Fibroblast of pulmonary artery (primary cell): Measurements from ENCODE around the gene SMARCB1.

Experiments
- DNase-seq: peaks from one replicate; pipeline ENCODE4 v3.0.0-alpha.2; 2010; ENCODE audit warnings: low read depth
- H3K4me3 ChIP-seq: replicated peaks from 2 replicates; pipeline ENCODE4 v1.5.1; 2011; ENCODE audit warnings: low read depth, mild to moderate bottlenecking, control low read depth, low read length, moderate library complexity
- CTCF ChIP-seq: IDR thresholded peaks from 2 replicates; pipeline ENCODE4 v1.5.1; 2011; ENCODE audit warnings: mild to moderate bottlenecking, control low read depth, low read length, inconsistent platforms; ENCODE audit errors: missing control alignments

Gene SMARCB1

DNA sequence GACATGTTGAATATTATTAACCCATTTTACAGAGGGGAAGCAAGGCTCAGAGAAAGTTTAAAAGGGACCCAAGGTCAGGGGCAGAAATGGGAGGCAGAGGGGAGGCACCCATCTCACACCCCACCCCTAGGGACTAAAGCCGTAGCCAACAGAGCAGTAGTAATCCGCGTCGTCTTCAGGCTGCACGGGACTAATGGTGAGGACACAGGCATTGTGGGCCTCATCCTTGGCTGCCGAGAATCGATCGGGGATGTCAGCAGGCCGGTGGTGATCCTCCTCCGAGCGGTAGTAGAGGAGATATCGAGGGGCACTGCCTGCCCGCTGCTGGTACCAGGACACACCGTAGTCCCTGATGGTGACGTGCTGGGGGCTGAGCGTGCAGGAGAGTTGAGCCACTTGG, 34.0 kb upstream of the SMARCB1 start:
- H3K4me3 ChIP-seq = no peak overlapping the region
- no peak for TF ChIP-seq CTCF
- DNase-seq = no peak

DNA sequence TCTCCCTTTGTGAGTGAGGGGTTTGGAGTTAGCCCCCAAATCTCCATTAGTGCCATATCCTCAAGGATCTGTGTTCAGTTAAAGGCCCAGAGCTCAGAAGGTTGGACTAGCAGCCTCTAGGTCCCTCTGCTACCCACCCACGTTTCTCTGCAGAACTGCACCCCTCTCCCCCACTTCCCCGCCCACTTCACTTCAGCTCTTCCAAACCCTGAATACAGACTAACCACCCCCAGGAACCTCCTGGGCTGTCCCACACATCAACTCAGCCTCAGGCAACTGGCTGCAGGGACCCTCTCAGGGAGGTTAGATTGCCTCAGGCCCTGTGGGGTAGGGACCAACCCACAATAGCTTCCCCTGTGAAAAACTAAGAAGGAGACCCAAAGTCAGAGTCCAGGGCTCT, 33.4 kb upstream of the SMARCB1 start:
- no peak for DNase-seq
- H3K4me3 ChIP-seq = no peak overlapping the region
- no peak for TF ChIP-seq CTCF

- DNase-seq = no peak
- TF ChIP-seq CTCF = no peak
- H3K4me3 ChIP-seq = no peak within 1 kb of the TSS
Measured at GRCh38 chr22:23754220-23754919, 32.4 kb upstream of the SMARCB1 start, which contains the start of gene VPREB3. Gene VPREB3 (minus strand): TSS chr22:23754425. CDS start chr22:23754363, 62 bp downstream.

DNA sequence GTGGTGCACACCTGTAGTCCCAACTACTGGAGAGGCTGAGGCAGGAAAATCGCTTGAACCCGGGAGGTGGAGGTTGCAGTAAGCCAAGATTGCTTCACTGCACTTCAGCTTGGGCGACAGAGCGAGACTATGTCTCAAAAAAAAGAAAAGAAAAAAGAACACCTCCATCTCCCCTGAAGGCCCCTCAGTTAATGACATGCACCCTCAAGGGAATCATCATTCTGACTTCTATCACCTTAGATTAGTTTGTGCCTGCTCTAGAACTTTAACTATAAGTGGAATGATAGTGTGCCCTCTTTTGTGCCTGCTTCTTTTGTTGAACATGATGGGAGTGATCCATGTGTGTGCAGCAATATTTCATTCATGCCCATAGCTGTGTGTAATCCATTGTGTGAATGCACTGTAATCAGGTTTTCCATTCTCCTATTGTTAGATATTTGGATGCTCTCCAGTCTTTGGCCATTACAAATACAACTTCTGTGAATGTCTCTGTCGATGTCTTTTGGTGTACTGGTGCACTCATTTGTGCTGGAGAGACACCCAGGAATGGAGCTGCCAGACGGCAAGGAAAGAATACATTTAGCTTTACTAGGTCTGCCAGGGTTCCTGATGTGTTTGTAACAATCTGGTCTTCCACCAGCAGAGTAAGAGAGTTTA, 31.7 kb upstream of the SMARCB1 start:
- peak; percentile 79 for DNase-seq
- TF ChIP-seq CTCF = no peak

DNA sequence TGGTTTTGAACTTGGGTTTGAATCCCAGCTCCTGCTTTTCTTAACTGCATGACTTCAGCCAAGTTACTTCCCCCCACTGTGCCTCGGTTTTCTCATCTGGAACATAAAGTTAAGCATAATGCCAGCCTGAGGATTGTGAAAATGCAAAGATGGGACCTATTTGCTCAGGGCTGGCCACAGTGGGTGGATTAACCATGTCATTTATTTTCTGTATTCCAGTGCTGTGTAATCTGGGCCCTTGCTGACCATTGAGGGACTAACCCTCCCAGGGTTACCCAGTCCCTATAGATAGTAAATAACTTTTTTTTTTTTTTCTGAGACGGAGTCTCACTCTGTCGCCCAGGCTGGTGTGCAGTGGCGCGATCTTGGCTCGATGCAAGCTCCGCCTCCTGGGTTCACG, 31.1 kb upstream of the SMARCB1 start:
- TF ChIP-seq CTCF = no peak
- DNase-seq = no peak
- no peak overlapping the region for H3K4me3 ChIP-seq

More for the DNA sequence above, 31.7 kb upstream of the SMARCB1 start:
- H3K4me3 ChIP-seq = no peak overlapping the region

GRCh38 chr22:23756891-23757290, 29.9 kb upstream of the SMARCB1 start:
- no peak overlapping the region for H3K4me3 ChIP-seq
- TF ChIP-seq CTCF = no peak
- no peak for DNase-seq
